Cerebellar cortex (tissue), 1 donor: Measurements from ENCODE around the gene ZBTB34.

Source experiments
- DNase-seq: peaks from one replicate; pipeline ENCODE4 v3.0.0-alpha.2; 2015; ENCODE audit warnings: low spot score

Gene ZBTB34

GRCh38 chr9:126842977-126843799, 17.3 kb upstream of the ZBTB34 start:
- no peak for DNase-seq

GRCh38 chr9:126844085-126844484, 16.4 kb upstream of the ZBTB34 start:
- DNase-seq, result no peak

GRCh38 chr9:126847051-126847450, 13.4 kb upstream of the ZBTB34 start:
- no peak for DNase-seq

- DNase-seq, result no peak
Measured at GRCh38 chr9:126849591-126850225, 10.7 kb upstream of the ZBTB34 start.

- DNase-seq, result peak; percentile 56
Measured at GRCh38 chr9:126851286-126851880, 9.1 kb upstream of the ZBTB34 start.

GRCh38 chr9:126852086-126852688, 8.3 kb upstream of the ZBTB34 start:
- DNase-seq, result no peak

GRCh38 chr9:126853667-126854066, 6.8 kb upstream of the ZBTB34 start:
- DNase-seq, result no peak

GRCh38 chr9:126854734-126855133, 5.7 kb upstream of the ZBTB34 start:
- DNase-seq, result no peak

- DNase-seq, result no peak
Measured at GRCh38 chr9:126856326-126856877, 4.0 kb upstream of the ZBTB34 start.

- no peak for DNase-seq
Measured at GRCh38 chr9:126857261-126857960, 3.0 kb upstream of the ZBTB34 start.

GRCh38 chr9:126859111-126859510, 1.3 kb upstream of the ZBTB34 start:
- no peak for DNase-seq

- peak; percentile 54 for DNase-seq
Measured at GRCh38 chr9:126860757-126861466, 473 bp downstream of the ZBTB34 start.

- no peak for DNase-seq
Measured at GRCh38 chr9:126861707-126862103, 1.3 kb downstream of the ZBTB34 start.

GRCh38 chr9:126862104-126862761, 1.8 kb downstream of the ZBTB34 start:
- DNase-seq, result no peak

- DNase-seq, result no peak
Measured at GRCh38 chr9:126864771-126865170, 4.3 kb downstream of the ZBTB34 start.

- no peak for DNase-seq
Measured at GRCh38 chr9:126869368-126869767, 8.9 kb downstream of the ZBTB34 start.

GRCh38 chr9:126872516-126872915, 12.1 kb downstream of the ZBTB34 start:
- DNase-seq, result no peak

- DNase-seq, result no peak
Measured at GRCh38 chr9:126874546-126875314, 14.3 kb downstream of the ZBTB34 start.

- DNase-seq, result no peak
Measured at GRCh38 chr9:126875756-126876510, 15.5 kb downstream of the ZBTB34 start.
